HG03442 (cell line): ENCODE measurements around the gene TFEB.

ENCODE experiments used
- ATAC-seq: cut with Tn5 transposase; IDR thresholded peaks from one replicate; pipeline ENCODE4 v1.9.1; 2021; ENCODE audit warnings: mild to moderate bottlenecking, moderate library complexity; ENCODE audit not compliant: unreplicated experiment

TFEB gene

GRCh38 chr6:41724228-41724580 lies 11.2 kb downstream of the TFEB start:
- ATAC-seq, result no peak

GRCh38 chr6:41723530-41724227 lies 11.7 kb downstream of the TFEB start:
- peak; percentile 68 for ATAC-seq

- ATAC-seq, result no peak
These were observed 12.4 kb downstream of the TFEB start for GRCh38 chr6:41722969-41723529.

GRCh38 chr6:41721414-41721813 lies 14.0 kb downstream of the TFEB start:
- ATAC-seq, result no peak

- no peak for ATAC-seq
These were observed 14.6 kb downstream of the TFEB start for GRCh38 chr6:41720783-41721182.

GRCh38 chr6:41720262-41720620 lies 15.2 kb downstream of the TFEB start:
- ATAC-seq, result no peak

GRCh38 chr6:41719436-41720261 lies 15.8 kb downstream of the TFEB start:
- ATAC-seq, result no peak

GRCh38 chr6:41718828-41719227 lies 16.6 kb downstream of the TFEB start:
- ATAC-seq, result no peak

GRCh38 chr6:41717392-41717736 lies 18.0 kb downstream of the TFEB start:
- ATAC-seq, result no peak

- ATAC-seq, result no peak
These were observed 18.7 kb downstream of the TFEB start for GRCh38 chr6:41716516-41717391.

GRCh38 chr6:41715795-41716515 lies 19.5 kb downstream of the TFEB start:
- ATAC-seq, result no peak

GRCh38 chr6:41714556-41715273 lies 20.7 kb downstream of the TFEB start:
- no peak for ATAC-seq

GRCh38 chr6:41713650-41714291 lies 21.6 kb downstream of the TFEB start:
- ATAC-seq, result peak; percentile 67

GRCh38 chr6:41713159-41713649 lies 22.2 kb downstream of the TFEB start:
- ATAC-seq, result peak; percentile 8

- no peak for ATAC-seq
These were observed 22.7 kb downstream of the TFEB start for GRCh38 chr6:41712651-41713103.

GRCh38 chr6:41711323-41712038 lies 23.9 kb downstream of the TFEB start:
- no peak for ATAC-seq

GRCh38 chr6:41709375-41709774 lies 26.0 kb downstream of the TFEB start:
- ATAC-seq, result no peak

GRCh38 chr6:41708856-41709255 lies 26.6 kb downstream of the TFEB start:
- no peak for ATAC-seq
